ENCODE measurements around the gene RNF151.
"Not testable (repeated sequence)": the region's sequence is repeated elsewhere in the genome, so short reads cannot be mapped to it uniquely, and the experiment has no call there.

RNF151 gene

GRCh38 chr16:2008631-2009163, 42.0 kb downstream of the RNF151 start:
- DNase-seq (ENCODE audit: extremely low read depth, insufficient read length): no peak
- peaks cover 7% of the 10 kb centered on the region for H3K36me3 ChIP-seq (ENCODE audit: control insufficient read depth, insufficient read depth, low read length)
- TF ChIP-seq CTCF (IDR thresholded peaks at IDR 0.05; ENCODE audit: insufficient read depth, low read length, poor library complexity, severe bottlenecking): no peak
- H3K4me3 ChIP-seq (replicated peaks; ENCODE audit: low read depth, low read length): peak overlapping the region; percentile 68
- no peaks in the 10 kb centered on the region for H3K27me3 ChIP-seq (replicated peaks; ENCODE audit: control insufficient read depth, insufficient read depth, low read length)

- TF ChIP-seq CTCF (IDR thresholded peaks at IDR 0.05; ENCODE audit: insufficient read depth, low read length, poor library complexity, severe bottlenecking): no peak
These were observed 42.6 kb downstream of the RNF151 start for GRCh38 chr16:2009164-2009711.

GRCh38 chr16:2009791-2010510, 43.3 kb downstream of the RNF151 start, which contains the start of gene ZNF598:
Gene ZNF598, minus strand, starts transcription at chr16:2009821.
- DNase-seq (ENCODE audit: extremely low read depth, insufficient read length): peak; percentile 89

More at GRCh38 chr16:2009164-2009711, 42.6 kb downstream of the RNF151 start:
- Histone ChIP-seq H3K36me3 (ENCODE audit: control insufficient read depth, insufficient read depth, low read length) (peaks cover 7% of the 10 kb centered on the region), H3K27me3 (replicated peaks; ENCODE audit: control insufficient read depth, insufficient read depth, low read length) (no peaks in the 10 kb centered on the region), H3K4me3 (replicated peaks; ENCODE audit: low read depth, low read length) (peak overlapping the region; percentile 68)
- DNase-seq (ENCODE audit: extremely low read depth, insufficient read length): no peak

GRCh38 chr16:2011726-2012125, 45.1 kb downstream of the RNF151 start:
- not testable (repeated sequence) for H3K36me3 ChIP-seq (ENCODE audit: control insufficient read depth, insufficient read depth, low read length); H3K4me3 ChIP-seq (replicated peaks; ENCODE audit: low read depth, low read length); H3K27me3 ChIP-seq (replicated peaks; ENCODE audit: control insufficient read depth, insufficient read depth, low read length); DNase-seq (ENCODE audit: extremely low read depth, insufficient read length)

More at GRCh38 chr16:2009791-2010510, 43.3 kb downstream of the RNF151 start, which contains the start of gene ZNF598:
- Histone ChIP-seq H3K36me3 (ENCODE audit: control insufficient read depth, insufficient read depth, low read length) (peaks cover 7% of the 10 kb centered on the region), H3K27me3 (replicated peaks; ENCODE audit: control insufficient read depth, insufficient read depth, low read length) (no peaks in the 10 kb centered on the region), H3K4me3 (replicated peaks; ENCODE audit: low read depth, low read length) (peak within 1 kb of the TSS; percentile 77)
- no peak for TF ChIP-seq CTCF (IDR thresholded peaks at IDR 0.05; ENCODE audit: insufficient read depth, low read length, poor library complexity, severe bottlenecking)

GRCh38 chr16:2013527-2013926, 46.9 kb downstream of the RNF151 start:
- no peak overlapping the region for H3K4me3 ChIP-seq (replicated peaks; ENCODE audit: low read depth, low read length)
- no peaks in the 10 kb centered on the region for H3K36me3 ChIP-seq (ENCODE audit: control insufficient read depth, insufficient read depth, low read length)
- no peak for DNase-seq (ENCODE audit: extremely low read depth, insufficient read length)
- H3K27me3 ChIP-seq (replicated peaks; ENCODE audit: control insufficient read depth, insufficient read depth, low read length): no peaks in the 10 kb centered on the region
- no peak for TF ChIP-seq CTCF (IDR thresholded peaks at IDR 0.05; ENCODE audit: insufficient read depth, low read length, poor library complexity, severe bottlenecking)
